ENCODE data around the gene ZNF853.
"Not testable (repeated sequence)": the region's sequence is repeated elsewhere in the genome, so short reads cannot be mapped to it uniquely, and the experiment has no call there.

The ZNF853 gene

GRCh38 chr7:6616854-6617643 is 1.6 kb downstream of the ZNF853 start:
- Mint-ChIP-seq H3K9me3 (no peaks in the 10 kb centered on the region), H3K36me3 (peaks cover 6% of the 10 kb centered on the region), H3K27me3 (peaks cover 67% of the 10 kb centered on the region), H3K27ac (no peak overlapping the region), H3K4me3 (peak overlapping the region; percentile 26), H3K4me1 (peaks cover 38% of the 10 kb centered on the region)
- DNase-seq: no peak
- CTCF ChIA-PET: interaction anchor here (0.6 kb wide), 1 partner anchor 1354 kb away, joined by 3 read pairs; no protein-coding TSS in a partner anchor

- no peak for DNase-seq
- no peaks in the 10 kb centered on the region for H3K9me3 Mint-ChIP-seq
- no peak overlapping the region for H3K27ac Mint-ChIP-seq
- peaks cover 46% of the 10 kb centered on the region for H3K4me1 Mint-ChIP-seq
- H3K4me3 Mint-ChIP-seq: no peak overlapping the region
- peaks cover 55% of the 10 kb centered on the region for H3K27me3 Mint-ChIP-seq
- CTCF ChIA-PET: no interaction called here
- peaks cover 6% of the 10 kb centered on the region for H3K36me3 Mint-ChIP-seq
These were observed 3.2 kb downstream of the ZNF853 start for GRCh38 chr7:6618621-6619020.

GRCh38 chr7:6619961-6620360 is 4.6 kb downstream of the ZNF853 start:
- Mint-ChIP-seq H3K27me3 (peaks cover 41% of the 10 kb centered on the region), H3K9me3 (no peaks in the 10 kb centered on the region), H3K4me1 (peaks cover 54% of the 10 kb centered on the region), H3K36me3 (peaks cover 6% of the 10 kb centered on the region), H3K27ac (no peak overlapping the region), H3K4me3 (no peak overlapping the region)
- DNase-seq: no peak
- CTCF ChIA-PET: no interaction called here

GRCh38 chr7:6621195-6622133 is 6.1 kb downstream of the ZNF853 start:
- Mint-ChIP-seq H3K4me1 (peaks cover 60% of the 10 kb centered on the region), H3K9me3 (no peaks in the 10 kb centered on the region), H3K27me3 (peaks cover 30% of the 10 kb centered on the region), H3K36me3 (peaks cover 6% of the 10 kb centered on the region), H3K27ac (peak overlapping the region; percentile 64), H3K4me3 (no peak overlapping the region)
- CTCF ChIA-PET: interaction anchor here (0.6 to 1.1 kb wide), 2 partner anchors 47 to 178 kb away, joined by 3 read pairs; no protein-coding TSS in a partner anchor
- DNase-seq: no peak

- CTCF ChIA-PET: no interaction called here
- Mint-ChIP-seq H3K4me3 (no peak overlapping the region), H3K36me3 (peaks cover 6% of the 10 kb centered on the region), H3K4me1 (peaks cover 58% of the 10 kb centered on the region), H3K27me3 (peaks cover 22% of the 10 kb centered on the region), H3K27ac (no peak overlapping the region), H3K9me3 (no peaks in the 10 kb centered on the region)
- DNase-seq: no peak
These were observed 6.8 kb downstream of the ZNF853 start for GRCh38 chr7:6622134-6622710.

GRCh38 chr7:6623589-6624245 is 8.3 kb downstream of the ZNF853 start:
- H3K9me3 Mint-ChIP-seq: no peaks in the 10 kb centered on the region
- peaks cover 53% of the 10 kb centered on the region for H3K4me1 Mint-ChIP-seq
- peaks cover 9% of the 10 kb centered on the region for H3K27me3 Mint-ChIP-seq
- peak overlapping the region; percentile 49 for H3K4me3 Mint-ChIP-seq
- peak overlapping the region; percentile 85 for H3K27ac Mint-ChIP-seq
- CTCF ChIA-PET: no interaction called here
- H3K36me3 Mint-ChIP-seq: peaks cover 6% of the 10 kb centered on the region
- DNase-seq: peak; percentile 57

GRCh38 chr7:6624246-6624611 is 8.8 kb downstream of the ZNF853 start:
- H3K36me3 Mint-ChIP-seq: peaks cover 6% of the 10 kb centered on the region
- H3K4me3 Mint-ChIP-seq: peak overlapping the region; percentile 49
- no peaks in the 10 kb centered on the region for H3K9me3 Mint-ChIP-seq
- CTCF ChIA-PET: no interaction called here
- H3K4me1 Mint-ChIP-seq: peaks cover 51% of the 10 kb centered on the region
- H3K27me3 Mint-ChIP-seq: peaks cover 4% of the 10 kb centered on the region
- no peak for DNase-seq
- H3K27ac Mint-ChIP-seq: peak overlapping the region; percentile 85

GRCh38 chr7:6628045-6628444 is 12.6 kb downstream of the ZNF853 start:
- no peak for DNase-seq
- Mint-ChIP-seq H3K4me3 (no peak overlapping the region), H3K36me3 (no peaks in the 10 kb centered on the region), H3K27ac (no peak overlapping the region), H3K4me1 (peaks cover 25% of the 10 kb centered on the region), H3K9me3 (no peaks in the 10 kb centered on the region), H3K27me3 (peaks cover 17% of the 10 kb centered on the region)
- CTCF ChIA-PET: no interaction called here

GRCh38 chr7:6630007-6630849 is 14.8 kb downstream of the ZNF853 start:
- CTCF ChIA-PET: no interaction called here
- H3K9me3 Mint-ChIP-seq: peaks cover 3% of the 10 kb centered on the region
- H3K36me3 Mint-ChIP-seq: no peaks in the 10 kb centered on the region
- H3K4me1 Mint-ChIP-seq: peaks cover 6% of the 10 kb centered on the region
- no peak overlapping the region for H3K27ac Mint-ChIP-seq
- peaks cover 26% of the 10 kb centered on the region for H3K27me3 Mint-ChIP-seq
- no peak for DNase-seq
- no peak overlapping the region for H3K4me3 Mint-ChIP-seq

GRCh38 chr7:6631605-6632004 is 16.2 kb downstream of the ZNF853 start:
- no peak for DNase-seq
- Mint-ChIP-seq H3K27ac (no peak overlapping the region), H3K36me3 (no peaks in the 10 kb centered on the region), H3K4me1 (peaks cover 6% of the 10 kb centered on the region), H3K9me3 (peaks cover 5% of the 10 kb centered on the region), H3K4me3 (no peak overlapping the region), H3K27me3 (peaks cover 26% of the 10 kb centered on the region)
- CTCF ChIA-PET: no interaction called here

GRCh38 chr7:6634021-6634420 is 18.6 kb downstream of the ZNF853 start:
- DNase-seq: no peak
- Mint-ChIP-seq H3K4me1 (peaks cover 19% of the 10 kb centered on the region), H3K9me3 (peaks cover 5% of the 10 kb centered on the region), H3K36me3 (peaks cover 7% of the 10 kb centered on the region), H3K4me3 (peak overlapping the region; percentile 28), H3K27me3 (peaks cover 26% of the 10 kb centered on the region), H3K27ac (no peak overlapping the region)
- CTCF ChIA-PET: no interaction called here

GRCh38 chr7:6634971-6635370 is 19.6 kb downstream of the ZNF853 start:
- peak overlapping the region; percentile 28 for H3K4me3 Mint-ChIP-seq
- H3K27ac Mint-ChIP-seq: peak overlapping the region; percentile 11
- H3K4me1 Mint-ChIP-seq: peaks cover 29% of the 10 kb centered on the region
- CTCF ChIA-PET, H3K9me3 Mint-ChIP-seq, DNase-seq: not testable (repeated sequence)
- peaks cover 17% of the 10 kb centered on the region for H3K36me3 Mint-ChIP-seq
- H3K27me3 Mint-ChIP-seq: peaks cover 24% of the 10 kb centered on the region

- peaks cover 29% of the 10 kb centered on the region for H3K4me1 Mint-ChIP-seq
These were observed 21.5 kb downstream of the ZNF853 start, which contains the start of gene ZNF316 for GRCh38 chr7:6636741-6637543. Gene ZNF316 (plus strand): TSS chr7:6637318. CDS start chr7:6642410, 5,092 bp downstream.

More at GRCh38 chr7:6636741-6637543, 21.5 kb downstream of the ZNF853 start, which contains the start of gene ZNF316:
- Mint-ChIP-seq H3K27ac (peak within 1 kb of the TSS; percentile 87), H3K9me3 (peaks cover 5% of the 10 kb centered on the region), H3K4me3 (peak within 1 kb of the TSS; percentile 82), H3K36me3 (peaks cover 27% of the 10 kb centered on the region), H3K27me3 (peaks cover 9% of the 10 kb centered on the region)
- peak; percentile 72 for DNase-seq
- CTCF ChIA-PET: no interaction called here
